Thoracic aorta (tissue), 2 donors: ENCODE results near the gene XXYLT1. TPM values are rescaled to one million over a fixed set of nuclear protein-coding genes. Genes with fewer than 3 reads are reported as not detected.
"Not testable (repeated sequence)": the region's sequence is repeated elsewhere in the genome, so short reads cannot be mapped to it uniquely, and the experiment has no call there.

Source experiments
- ATAC-seq: fragments of 150-250 bp; one replicate; pipeline ENCODE4 v1.8.0; 2017; ENCODE audit warnings: low read depth; ENCODE audit not compliant: insufficient number of reproducible peaks, low FRiP score
- DNase-seq: peaks from one replicate; pipeline ENCODE4 v3.0.0-alpha.2; 2020; ENCODE audit warnings: low spot score
- H3K27ac ChIP-seq, 2 donors: fragments of 200-600 bp; sonication (generic); 1 replicate in 1 of 2; 2 replicates in 1 of 2; pipeline ENCODE4 v1.5.1; 2016; ENCODE audit warnings: mild to moderate bottlenecking in 2 of 2, moderate library complexity in 2 of 2
- H3K27me3 ChIP-seq: fragments of 200-600 bp; sonication (generic); replicated peaks from 2 replicates; pipeline ENCODE4 v1.6.0; 2016; ENCODE audit warnings: mild to moderate bottlenecking; ENCODE audit not compliant: insufficient read depth
- H3K36me3 ChIP-seq: fragments of 200-600 bp; sonication (generic); one replicate; pipeline ENCODE4 v1.5.1; 2016
- H3K4me1 ChIP-seq, 2 donors: fragments of 200-600 bp; sonication (generic); 1 replicate in 1 of 2; 2 replicates in 1 of 2; pipeline versions ENCODE4 v1.5.1 to v1.6.0; 2016; ENCODE audit warnings: low read depth in 2 of 2, mild to moderate bottlenecking in 1 of 2; ENCODE audit not compliant: control insufficient read depth in 1 of 2
- H3K4me3 ChIP-seq: fragments of 200-600 bp; sonication (generic); 2 replicates; pipeline ENCODE4 v1.5.1; 2016; ENCODE audit warnings: mild to moderate bottlenecking
- H3K9me3 ChIP-seq: fragments of 200-600 bp; sonication (generic); 2 replicates; pipeline ENCODE4 v1.5.1; 2016
- CTCF ChIP-seq: fragments of 200-600 bp; sonication (generic); IDR thresholded peaks from one replicate; pipeline ENCODE4 v1.5.1; 2019; ENCODE audit warnings: antibody characterized with exemption
- total RNA-seq, 2 donors: library from RNA; depleted of rRNA; stranded (reverse); fragments of >200 nt; gene quantifications; one replicate each; pipeline versions ENCODE4 v1.1.0 to v1.2.3, GENCODE V29; 2016

XXYLT1 gene
- total RNA-seq, 2 donors from 2014 or later = 17.7 to 21.2 TPM

GRCh38 chr3:195302431-195302830 lies 31.5 kb upstream of the XXYLT1 start:
- Histone ChIP-seq H3K4me3 (no peak overlapping the region), H3K36me3 (peaks cover 20% of the 10 kb centered on the region), H3K27me3 (no peaks in the 10 kb centered on the region), H3K9me3 (no peaks in the 10 kb centered on the region), H3K27ac (no peak overlapping the region), H3K4me1 (no peaks in the 10 kb centered on the region)
- ATAC-seq (no peak), DNase-seq (no peak)
- TF ChIP-seq CTCF = no peak

GRCh38 chr3:195297446-195297845 lies 26.5 kb upstream of the XXYLT1 start:
- ATAC-seq = no peak
- peaks cover 28% of the 10 kb centered on the region for H3K36me3 ChIP-seq
- H3K9me3 ChIP-seq = no peaks in the 10 kb centered on the region
- H3K27ac ChIP-seq = no peak overlapping the region
- no peaks in the 10 kb centered on the region for H3K4me1 ChIP-seq
- DNase-seq = no peak
- TF ChIP-seq CTCF = no peak
- no peak overlapping the region for H3K4me3 ChIP-seq
- no peaks in the 10 kb centered on the region for H3K27me3 ChIP-seq

GRCh38 chr3:195296662-195297061 lies 25.7 kb upstream of the XXYLT1 start:
- no peak for DNase-seq
- no peak for TF ChIP-seq CTCF
- H3K36me3 ChIP-seq = peaks cover 32% of the 10 kb centered on the region

GRCh38 chr3:195291121-195291520 lies 20.2 kb upstream of the XXYLT1 start:
- H3K4me1 ChIP-seq = no peaks in the 10 kb centered on the region
- no peak overlapping the region for H3K4me3 ChIP-seq
- no peak overlapping the region for H3K27ac ChIP-seq
- no peaks in the 10 kb centered on the region for H3K9me3 ChIP-seq
- no peak for DNase-seq
- H3K36me3 ChIP-seq = peaks cover 32% of the 10 kb centered on the region
- H3K27me3 ChIP-seq = no peaks in the 10 kb centered on the region
- no peak for TF ChIP-seq CTCF
- no peak for ATAC-seq

More at GRCh38 chr3:195296662-195297061, 25.7 kb upstream of the XXYLT1 start:
- Histone ChIP-seq H3K4me1 (no peaks in the 10 kb centered on the region), H3K9me3 (no peaks in the 10 kb centered on the region), H3K27ac (no peak overlapping the region), H3K27me3 (no peaks in the 10 kb centered on the region), H3K4me3 (no peak overlapping the region)
- ATAC-seq = no peak

GRCh38 chr3:195290643-195291042 lies 19.7 kb upstream of the XXYLT1 start:
- H3K4me1 ChIP-seq, H3K27ac ChIP-seq, H3K27me3 ChIP-seq, H3K9me3 ChIP-seq, DNase-seq, H3K4me3 ChIP-seq, ATAC-seq: not testable (repeated sequence)
- peaks cover 32% of the 10 kb centered on the region for H3K36me3 ChIP-seq

- Histone ChIP-seq H3K4me3 (no peak overlapping the region), H3K36me3 (peaks cover 18% of the 10 kb centered on the region), H3K27me3 (no peaks in the 10 kb centered on the region), H3K4me1 (no peaks in the 10 kb centered on the region), H3K27ac (no peak overlapping the region), H3K9me3 (no peaks in the 10 kb centered on the region)
- ATAC-seq (no peak), DNase-seq (no peak)
- no peak for TF ChIP-seq CTCF
These were observed 15.3 kb upstream of the XXYLT1 start for GRCh38 chr3:195286115-195286872.
